CD4-positive, alpha-beta T cell treated with Interferon alpha-2 for 1 hour (primary cell): ENCODE results near the gene FOXE1.

ENCODE experiments used
- DNase-seq, 2 donors: peaks; one replicate each; pipeline ENCODE4 v3.0.0-alpha.2; 2020 to 2022

The FOXE1 gene

GRCh38 chr9:97848480-97849237 lies 4.4 kb upstream of the FOXE1 start:
- DNase-seq, result peak; percentile 19 to 29

- no peak for DNase-seq
Observed at GRCh38 chr9:97849980-97850379, 3.0 kb upstream of the FOXE1 start.

- DNase-seq, result no peak
Observed at GRCh38 chr9:97850746-97851445, 2.1 kb upstream of the FOXE1 start.

GRCh38 chr9:97851446-97851883 lies 1.6 kb upstream of the FOXE1 start:
- DNase-seq, result no peak

- no peak for DNase-seq
Observed at GRCh38 chr9:97852001-97852398, 1.0 kb upstream of the FOXE1 start.

- no peak for DNase-seq
Observed at GRCh38 chr9:97852399-97853055, 499 bp upstream of the FOXE1 start.

- peak; percentile 61 to 62 for DNase-seq
Observed at GRCh38 chr9:97853844-97854695, 1.0 kb downstream of the FOXE1 start.

- no peak for DNase-seq
Observed at GRCh38 chr9:97854696-97855485, 1.9 kb downstream of the FOXE1 start.

- no peak for DNase-seq
Observed at GRCh38 chr9:97855486-97855875, 2.5 kb downstream of the FOXE1 start.

- no peak for DNase-seq
Observed at GRCh38 chr9:97855899-97856298, 2.9 kb downstream of the FOXE1 start.

GRCh38 chr9:97856857-97857605 lies 4.0 kb downstream of the FOXE1 start:
- DNase-seq, result no peak

GRCh38 chr9:97857606-97858392 lies 4.8 kb downstream of the FOXE1 start:
- no peak for DNase-seq

GRCh38 chr9:97858393-97858713 lies 5.3 kb downstream of the FOXE1 start:
- no peak for DNase-seq

- no peak for DNase-seq
Observed at GRCh38 chr9:97858826-97859225, 5.8 kb downstream of the FOXE1 start.

- no peak for DNase-seq
Observed at GRCh38 chr9:97859346-97859745, 6.3 kb downstream of the FOXE1 start.

GRCh38 chr9:97860451-97861147 lies 7.6 kb downstream of the FOXE1 start:
- no peak for DNase-seq

GRCh38 chr9:97861148-97861475 lies 8.1 kb downstream of the FOXE1 start:
- DNase-seq, result no peak

GRCh38 chr9:97863314-97863713 lies 10.3 kb downstream of the FOXE1 start:
- DNase-seq, result no peak

GRCh38 chr9:97864396-97864795 lies 11.4 kb downstream of the FOXE1 start:
- DNase-seq, result no peak

- no peak for DNase-seq
Observed at GRCh38 chr9:97866300-97866699, 13.3 kb downstream of the FOXE1 start.
